HG03575 (cell line): Measurements from ENCODE around the gene LRRFIP1.
"Not testable (repeated sequence)": the region's sequence is repeated elsewhere in the genome, so short reads cannot be mapped to it uniquely, and the experiment has no call there.

Experiments used
- ATAC-seq: cut with Tn5 transposase; IDR thresholded peaks from one replicate; pipeline ENCODE4 v1.9.1; 2021; ENCODE audit not compliant: unreplicated experiment, insufficient number of reproducible peaks, low FRiP score; ENCODE audit errors: extremely low read depth

Gene LRRFIP1

DNA sequence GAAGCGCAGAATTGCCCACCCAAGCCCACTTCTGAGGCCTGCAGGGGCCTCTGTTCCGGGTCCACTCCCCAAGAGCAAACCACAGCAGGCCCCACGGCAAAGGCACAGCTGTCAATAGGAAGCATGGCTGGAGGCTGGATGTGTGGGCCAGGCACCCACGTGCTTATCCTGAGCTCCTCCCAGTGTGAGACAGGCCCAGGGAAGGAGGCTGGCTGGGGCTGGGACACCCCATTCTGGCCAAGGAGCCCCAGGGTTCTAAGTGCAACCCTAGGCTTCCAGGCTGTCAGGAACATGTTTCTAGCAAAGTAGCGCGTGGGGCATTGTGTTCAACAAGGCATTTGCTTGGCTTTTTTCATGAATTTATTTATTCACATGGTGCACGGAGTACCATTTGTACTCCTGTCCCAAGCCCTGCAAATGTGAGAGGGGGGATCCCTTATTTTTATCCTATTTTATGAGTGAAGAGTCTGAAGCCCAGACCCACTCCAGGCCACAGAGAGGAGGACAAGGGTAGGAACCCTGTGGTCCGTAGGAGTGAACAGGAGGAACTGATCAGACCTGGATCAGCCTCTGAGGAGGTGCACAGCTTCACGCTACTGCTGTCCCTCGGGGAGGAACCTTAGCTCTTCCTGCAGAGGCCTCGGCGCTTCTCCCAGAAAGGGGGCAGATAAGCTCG, 30.7 kb upstream of the LRRFIP1 start:
- ATAC-seq: no peak

DNA sequence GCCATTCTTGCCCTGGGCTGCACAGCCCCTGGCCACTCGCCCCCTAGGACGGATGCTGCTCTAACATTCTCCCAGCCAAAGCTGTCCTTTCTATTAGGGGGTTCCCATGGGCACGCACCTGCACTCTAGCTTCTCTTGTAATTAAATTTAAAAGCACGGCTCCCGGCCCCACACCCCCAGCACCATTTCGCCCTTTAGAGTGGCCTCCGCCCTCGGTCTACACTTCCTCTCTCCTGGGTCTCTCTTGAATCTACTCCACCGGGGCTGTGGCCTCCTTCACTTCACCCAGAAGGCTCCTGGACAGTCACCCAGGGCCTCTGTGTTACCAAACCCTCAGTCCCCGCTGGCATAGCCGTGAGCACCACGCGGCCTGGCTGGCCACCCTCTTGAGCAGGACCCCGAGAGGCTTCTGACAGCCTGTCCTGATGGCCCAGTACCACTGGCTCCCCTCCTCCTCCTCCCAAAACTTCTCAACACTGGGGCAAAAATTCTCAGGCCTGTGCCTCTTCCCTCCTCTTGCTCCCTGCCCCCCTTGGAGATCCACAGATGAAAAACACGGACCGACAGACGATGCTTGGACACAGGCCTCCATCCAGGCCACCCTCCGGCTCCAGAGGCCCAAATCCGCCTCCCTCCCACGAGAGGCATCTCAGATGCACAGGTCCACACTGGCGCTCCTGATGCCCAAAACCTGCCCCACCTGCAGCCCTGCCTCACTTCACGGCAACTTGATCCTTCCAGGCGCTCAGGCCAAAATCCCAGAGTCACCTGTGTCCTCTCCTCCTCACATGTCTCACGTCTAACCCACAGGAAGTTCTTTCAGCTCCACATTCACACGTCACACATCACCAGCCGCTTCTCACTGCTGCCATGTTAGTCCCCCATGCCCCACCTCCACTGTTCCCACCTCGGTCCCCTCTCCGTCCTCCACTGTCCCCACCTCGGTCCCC, 29.9 kb upstream of the LRRFIP1 start:
- no peak for ATAC-seq

DNA sequence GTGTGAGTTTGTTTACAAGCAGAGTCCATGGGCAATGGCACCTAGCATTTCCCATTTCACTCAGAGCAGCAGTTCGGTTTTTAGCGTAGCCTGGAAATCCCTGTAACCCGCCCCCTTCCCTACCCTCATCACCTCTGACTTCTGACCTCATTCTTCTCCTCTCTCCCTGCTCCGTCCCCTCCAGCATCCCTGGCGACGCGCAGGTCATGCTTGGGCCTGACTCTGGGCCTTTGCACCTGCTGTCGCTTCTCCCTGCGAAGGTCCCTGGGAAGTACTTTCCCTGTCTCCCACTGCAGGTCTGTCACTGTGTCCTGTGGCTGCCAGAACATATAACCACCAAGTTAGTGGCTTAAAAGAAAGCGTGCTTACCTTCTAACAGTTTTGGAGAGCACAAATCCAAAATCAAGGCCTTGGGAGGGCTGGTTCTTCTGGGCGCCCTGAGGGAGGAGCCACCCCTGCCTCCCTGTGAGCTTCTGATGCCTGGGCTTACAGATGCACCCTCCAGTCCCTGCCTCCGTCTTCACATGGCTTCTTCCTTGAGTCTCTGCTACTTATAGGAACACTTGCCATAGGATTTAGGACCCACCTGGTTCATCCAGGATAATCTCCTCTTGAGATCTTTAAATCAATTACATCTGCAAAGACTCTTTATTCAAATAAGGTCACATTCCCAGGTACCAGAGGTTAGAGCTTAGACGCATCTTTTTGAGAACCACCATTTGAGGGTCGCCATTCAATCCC, 28.7 kb upstream of the LRRFIP1 start:
- no peak for ATAC-seq

DNA sequence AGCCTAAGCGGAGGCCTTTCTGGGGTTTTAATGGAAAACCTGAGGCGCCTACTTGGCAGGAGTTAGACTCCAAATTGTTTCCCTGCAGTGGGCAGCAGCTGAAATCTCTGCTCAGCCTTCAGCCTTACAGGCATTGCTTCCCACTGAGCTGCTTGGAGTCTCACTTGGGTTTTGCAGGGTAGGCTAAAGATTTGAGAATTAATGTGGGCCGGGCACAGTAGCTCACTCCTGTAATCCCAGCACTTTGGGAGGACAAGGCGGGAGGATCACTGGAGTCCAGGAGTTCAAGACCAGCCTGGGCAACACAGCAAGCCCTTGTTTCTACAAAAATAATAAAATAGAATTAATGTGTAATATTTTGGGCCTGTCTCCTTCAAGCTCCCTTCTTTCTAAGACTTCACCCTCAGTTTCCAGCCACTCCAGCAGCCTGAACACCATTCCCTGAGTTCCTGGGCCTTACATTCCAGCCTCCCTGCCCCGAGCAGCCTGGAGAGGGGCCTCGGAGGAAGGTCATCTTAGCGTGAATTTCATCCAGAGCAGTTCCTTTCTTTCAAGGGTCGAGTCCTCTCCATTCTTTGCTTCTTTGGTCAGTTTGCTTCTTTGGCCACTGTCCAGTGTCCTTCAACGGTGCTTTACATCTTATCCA, 27.8 kb upstream of the LRRFIP1 start:
- no peak for ATAC-seq

DNA sequence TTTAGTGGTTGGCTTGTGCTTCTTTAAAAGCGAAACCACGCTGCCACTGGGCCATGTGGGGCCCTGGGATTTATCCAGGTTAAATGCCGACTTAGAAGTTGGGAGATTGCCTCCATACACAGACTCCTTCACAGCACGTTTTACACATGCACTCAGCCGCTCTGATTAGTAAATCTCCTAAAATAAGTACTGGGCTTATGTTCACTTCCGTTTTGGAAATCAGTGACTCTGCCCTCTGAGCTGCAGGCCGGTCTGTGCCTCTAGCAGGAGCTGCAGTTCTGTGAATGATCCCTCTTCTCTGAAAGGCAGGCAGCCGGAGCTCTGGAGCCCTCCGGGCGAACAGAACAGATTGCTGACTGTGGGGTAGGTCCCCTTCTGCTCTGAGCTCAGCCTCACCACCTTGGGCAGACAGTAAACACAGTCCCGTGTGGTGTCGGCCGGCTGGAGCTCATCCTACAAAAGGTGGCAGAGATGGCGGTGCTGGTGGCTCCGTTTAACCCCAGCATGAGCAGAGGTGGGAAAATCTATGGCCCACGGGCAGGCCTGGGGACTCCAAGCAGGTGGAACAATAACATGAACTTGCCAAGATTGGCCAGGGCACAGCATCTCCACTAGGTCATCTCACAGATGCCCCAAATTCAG, 27.1 kb upstream of the LRRFIP1 start:
- no peak for ATAC-seq

DNA sequence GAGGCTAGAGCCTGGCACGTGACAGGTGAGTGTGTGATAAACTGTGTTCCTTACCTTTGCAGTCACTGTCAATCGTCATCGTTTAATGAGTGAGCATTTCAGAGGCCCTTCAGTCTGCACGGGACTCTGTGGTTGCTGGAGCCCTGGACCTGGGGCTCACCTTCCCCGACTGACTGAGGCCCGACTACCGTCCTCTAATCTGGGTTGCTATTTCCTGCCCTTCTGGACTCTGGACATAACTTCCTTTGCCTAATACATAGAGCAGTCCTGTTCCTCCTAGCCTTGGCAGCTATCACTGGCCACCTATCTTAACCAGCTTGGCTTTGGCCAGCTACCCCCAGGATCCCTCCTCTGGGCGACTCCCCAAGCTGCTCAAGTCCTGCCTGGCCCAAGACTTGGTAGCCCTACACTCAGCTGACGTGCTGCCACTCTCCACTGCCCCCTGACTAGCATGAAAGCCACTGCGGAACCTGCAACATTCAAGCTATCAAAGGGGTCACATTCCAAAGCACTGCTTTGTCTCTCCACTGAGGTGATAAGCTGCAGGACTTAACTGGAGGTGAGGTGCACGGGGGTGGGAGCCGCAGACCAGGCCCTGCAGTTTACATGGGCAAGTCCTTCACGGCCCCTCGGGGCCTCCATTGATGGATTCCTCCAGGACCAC, 25.8 kb upstream of the LRRFIP1 start:
- no peak for ATAC-seq

DNA sequence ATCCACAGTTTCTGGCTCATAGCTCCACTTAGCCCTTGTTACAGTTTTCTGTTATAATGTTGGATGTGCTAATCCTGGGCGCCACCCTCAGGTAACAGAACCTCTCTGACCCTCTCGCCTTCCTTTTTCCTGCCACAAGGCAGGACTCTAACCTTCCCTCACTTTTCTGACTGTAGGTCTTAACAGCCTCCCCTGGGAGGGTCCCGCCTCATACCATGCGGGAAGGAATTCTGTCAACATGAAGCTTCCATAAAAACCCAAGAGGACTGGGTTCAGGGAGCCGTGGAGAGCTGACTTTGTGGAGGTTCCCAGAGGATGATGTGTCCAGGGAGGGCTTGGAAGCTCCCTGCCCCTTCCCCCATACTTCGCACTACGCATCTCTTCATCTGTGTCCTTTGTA, 25.0 kb upstream of the LRRFIP1 start:
- ATAC-seq: no peak

DNA sequence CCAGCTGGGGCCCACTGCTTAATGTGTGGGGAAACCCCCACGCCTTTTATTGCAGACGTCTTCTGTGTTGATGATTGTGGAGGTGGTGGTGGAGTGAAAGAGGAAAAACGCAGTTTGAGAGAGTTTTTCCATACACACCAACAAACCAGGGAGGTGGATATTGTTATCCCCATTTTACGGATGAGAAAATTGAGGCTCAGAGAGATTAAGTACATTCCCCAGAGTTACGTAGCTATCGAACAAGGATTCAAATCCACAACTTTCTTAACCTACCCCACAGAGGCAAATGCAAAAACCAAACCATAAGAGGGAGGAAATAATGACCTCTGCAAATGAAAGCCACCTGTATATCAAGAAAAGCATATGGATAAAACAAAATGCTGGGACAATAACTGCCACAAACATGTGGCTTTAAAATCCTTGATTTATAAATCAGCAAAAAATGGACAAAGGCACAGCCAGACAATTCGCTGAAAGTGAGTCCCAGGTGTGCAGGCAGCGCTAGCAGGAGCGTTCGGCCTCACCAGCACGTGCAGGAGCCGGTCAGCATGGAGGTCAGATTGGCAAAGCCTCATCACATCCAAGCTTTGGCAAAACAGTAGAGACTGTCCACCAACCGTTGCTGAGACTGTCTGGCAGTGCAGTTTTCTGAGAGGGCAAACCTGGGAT, 24.2 kb upstream of the LRRFIP1 start:
- no peak for ATAC-seq

DNA sequence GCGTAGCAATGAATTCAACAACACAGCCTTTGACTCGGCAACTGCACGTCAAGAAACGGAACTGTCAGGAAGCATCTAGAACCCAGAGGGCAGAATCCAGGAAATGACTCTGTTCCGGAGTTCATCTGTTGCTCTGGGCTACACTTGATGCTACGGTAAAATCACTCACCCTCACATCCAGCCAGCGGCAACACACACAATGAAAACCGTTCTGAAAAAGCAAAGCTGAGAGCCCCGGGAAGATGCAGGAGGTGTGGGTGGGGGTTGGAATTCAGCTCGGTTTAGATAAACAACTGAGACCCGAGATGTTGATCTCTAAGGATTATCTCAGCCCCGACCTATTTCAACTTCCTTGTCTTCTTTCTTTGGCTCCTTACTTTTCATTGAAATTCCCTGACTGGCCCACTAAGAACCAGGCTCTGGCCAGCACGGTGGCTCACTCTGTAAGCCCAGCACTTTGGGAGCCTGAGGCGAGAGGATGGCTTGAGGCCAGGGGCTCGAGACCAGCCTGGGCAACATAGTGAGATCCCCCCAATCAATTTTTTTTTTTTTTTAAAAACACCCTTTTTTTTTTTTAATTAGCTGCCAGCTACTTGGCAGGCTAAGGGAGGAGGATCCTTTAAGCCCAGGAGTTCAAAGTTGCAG, 23.5 kb upstream of the LRRFIP1 start:
- no peak for ATAC-seq

DNA sequence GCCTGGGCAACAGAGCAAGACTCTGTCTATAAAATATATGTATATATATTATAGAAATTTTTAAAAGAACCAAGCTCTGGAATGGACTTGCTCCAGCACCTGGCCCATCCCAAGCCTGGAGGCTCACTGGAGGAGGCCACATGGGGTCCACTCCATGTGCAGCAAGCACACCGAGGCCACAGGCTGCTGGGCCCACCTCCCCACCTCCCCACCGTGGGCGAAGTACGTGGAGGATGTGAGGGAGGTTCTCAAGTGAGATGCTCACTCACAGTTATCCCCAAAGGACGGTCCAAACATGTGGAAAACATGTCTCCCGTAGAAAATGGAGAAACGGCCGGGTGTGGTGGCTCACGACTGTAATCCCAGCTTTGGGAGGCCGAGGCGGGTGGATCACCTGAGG, 23.0 kb upstream of the LRRFIP1 start:
- no peak for ATAC-seq

DNA sequence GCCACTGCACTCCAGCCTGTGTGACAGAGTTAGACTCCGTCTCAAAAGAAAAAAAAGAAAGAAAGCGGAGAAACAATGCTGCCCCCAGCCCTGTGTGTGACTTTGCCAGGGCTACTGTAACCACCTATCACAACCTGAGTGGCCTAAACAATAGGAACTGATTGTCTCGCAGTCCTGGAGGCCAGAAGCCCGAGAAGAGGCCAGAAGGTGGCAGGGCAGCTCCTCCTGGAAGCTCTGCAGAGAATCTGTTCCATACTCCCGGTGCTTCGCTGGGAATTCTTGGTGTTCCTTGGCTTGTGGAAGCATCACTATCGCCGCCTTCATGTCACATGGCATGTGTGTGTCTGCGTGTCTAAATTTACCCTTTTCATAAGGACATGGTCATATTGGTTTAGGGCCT, 22.4 kb upstream of the LRRFIP1 start:
- ATAC-seq: no peak

DNA sequence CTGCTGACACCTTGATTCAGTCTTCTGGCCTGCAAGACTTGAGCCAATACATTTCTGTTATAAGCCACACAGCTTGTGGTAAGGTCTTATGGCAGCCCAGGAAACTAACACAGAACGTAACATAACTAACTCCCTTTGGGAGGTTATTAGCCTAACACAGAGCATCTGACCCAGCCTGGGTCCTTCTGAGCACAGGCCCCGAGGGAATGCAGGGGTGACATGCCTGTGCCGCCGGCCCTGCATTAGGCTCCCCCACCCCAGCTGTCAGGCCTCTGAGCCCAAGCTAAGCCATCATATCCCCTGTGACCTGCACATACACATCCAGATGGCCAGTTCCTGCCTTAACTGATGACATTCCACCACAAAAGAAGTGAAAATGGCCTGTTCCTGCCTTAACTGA, 20.9 kb upstream of the LRRFIP1 start:
- not testable (repeated sequence) for ATAC-seq

DNA sequence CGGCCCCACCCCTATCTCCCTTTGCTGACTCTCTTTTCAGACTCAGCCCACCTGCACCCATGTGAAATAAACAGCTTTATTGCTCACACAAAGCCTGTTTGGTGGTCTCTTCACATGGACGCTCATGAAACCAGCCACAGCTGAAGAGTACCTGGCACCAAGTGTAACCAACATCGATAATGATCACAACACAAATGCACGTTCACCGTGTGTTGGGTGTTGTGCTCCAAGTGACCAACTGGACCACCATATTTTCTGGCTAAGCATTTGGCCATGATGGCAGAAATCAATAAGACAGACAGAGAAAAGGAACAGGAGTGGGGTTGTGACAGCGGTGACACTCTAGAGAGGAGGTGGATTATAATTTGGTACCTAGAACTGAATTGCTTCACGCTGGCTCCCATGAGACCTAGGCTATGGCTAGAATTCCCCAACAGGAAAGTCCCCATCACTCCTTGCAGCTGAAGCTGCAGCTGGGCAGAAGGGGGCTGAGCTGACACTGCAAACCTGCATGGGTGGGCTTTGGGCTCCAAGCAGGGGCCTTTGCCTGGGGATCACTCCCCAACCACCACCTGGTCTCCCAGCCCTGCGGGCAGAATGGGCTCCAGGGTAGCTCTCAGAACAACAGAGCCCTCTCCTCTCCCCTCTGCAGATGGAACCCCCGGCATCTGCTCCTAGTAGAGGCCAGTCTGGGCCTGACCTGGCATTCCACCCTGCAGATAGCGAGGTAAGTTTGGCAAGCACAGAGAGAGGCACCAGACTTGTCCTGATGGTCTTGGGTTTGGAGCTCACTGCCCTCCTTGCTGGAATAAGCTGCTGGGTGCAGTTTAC, 14.6 kb upstream of the LRRFIP1 start:
- ATAC-seq: no peak

DNA sequence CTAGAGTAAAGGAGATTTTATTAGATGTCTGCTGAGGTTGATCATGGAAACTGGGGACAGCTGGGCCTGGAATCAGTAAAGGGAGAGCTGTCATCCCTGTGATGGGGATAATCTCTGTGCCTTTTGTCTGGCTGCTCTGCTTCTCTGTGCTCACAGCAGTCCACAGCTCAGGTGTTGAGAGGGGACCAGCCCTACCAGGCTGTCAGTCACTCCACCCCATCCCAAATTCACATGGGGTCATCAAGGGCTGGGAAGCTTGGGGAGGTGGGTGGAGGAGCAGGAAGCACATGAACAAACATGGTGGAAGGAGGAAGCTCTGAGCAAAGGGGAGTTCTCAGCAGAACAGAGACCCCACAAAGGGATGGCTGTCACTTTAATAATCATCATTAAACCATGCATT, 13.7 kb upstream of the LRRFIP1 start:
- no peak for ATAC-seq

DNA sequence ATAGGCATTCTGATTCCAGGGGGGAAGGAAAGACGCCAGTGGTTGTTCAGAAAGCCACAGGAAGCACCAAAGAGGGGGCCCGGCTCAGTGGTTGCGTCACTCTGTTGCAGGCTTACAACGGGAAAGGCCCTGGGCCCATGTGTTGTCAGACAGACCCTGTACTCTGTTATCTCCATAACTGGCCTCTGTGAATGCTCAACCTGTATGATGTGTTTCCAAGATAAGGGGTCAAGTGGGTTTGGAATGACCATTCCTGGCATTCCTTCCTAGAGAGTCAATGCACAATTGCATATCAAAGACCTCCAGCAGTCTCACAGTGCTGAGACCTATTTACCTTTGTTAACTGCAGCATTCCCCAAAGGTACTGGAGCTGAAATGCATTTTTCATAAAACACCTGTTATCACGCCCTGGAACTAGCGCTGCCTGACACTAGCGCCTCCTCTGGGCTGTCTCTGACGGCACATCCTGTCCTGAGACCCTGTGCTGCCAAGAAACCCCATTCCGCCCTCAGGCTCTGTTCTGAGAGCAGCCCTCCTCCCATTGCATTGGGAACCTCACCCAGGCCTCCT, 13.2 kb upstream of the LRRFIP1 start:
- ATAC-seq: no peak

DNA sequence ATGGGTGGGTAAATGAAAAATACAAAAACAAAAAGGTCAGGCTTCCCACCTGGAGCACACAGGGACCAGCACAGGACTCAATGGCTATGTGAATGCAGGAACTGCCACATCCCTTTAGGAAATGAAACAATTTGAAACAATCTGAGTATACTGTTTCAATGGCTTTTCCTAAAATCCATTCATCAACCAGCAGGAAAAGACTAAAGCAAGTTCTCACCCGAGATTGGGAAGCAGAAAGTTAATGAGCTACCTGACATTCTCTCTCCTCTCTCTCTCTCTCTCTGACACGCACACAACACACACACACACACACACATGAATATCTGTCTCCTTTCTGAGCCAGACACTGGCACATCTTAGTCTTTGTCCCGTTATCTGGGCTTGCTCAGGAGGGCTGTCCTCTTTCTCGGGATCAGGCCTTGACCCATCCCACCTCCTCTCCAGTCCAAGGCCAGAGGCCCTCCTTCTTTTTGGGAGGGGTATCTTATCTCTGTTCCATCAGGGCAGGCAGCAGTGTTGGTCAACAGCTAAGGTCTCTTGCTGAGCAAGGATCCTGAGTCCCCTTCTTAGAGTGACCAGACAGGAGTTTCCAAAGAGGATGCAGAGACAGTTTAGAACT, 11.6 kb upstream of the LRRFIP1 start:
- no peak for ATAC-seq
